Small intestine (tissue), 7 donors: ENCODE data around the gene RAD51B. TPM values are rescaled to one million over a fixed set of nuclear protein-coding genes. Genes with fewer than 3 reads are reported as not detected.

Experiments
- DNase-seq, 2 donors: peaks; one replicate each; pipeline versions ENCODE4 v3.0.0 to v3.0.0-alpha.2; 2013
- FAIRE-seq: peaks from 2 replicates; lab custom pipeline; 2012; peaks lifted over from hg19 to GRCh38; lab: Jason Lieb, UNC
- H3K27ac ChIP-seq, 3 donors: one replicate each; pipeline ENCODE4 v1.5.1; 2013; ENCODE audit warnings: low read length in 2 of 3, mild to moderate bottlenecking in 2 of 3, control low read depth in 1 of 3, inconsistent platforms in 1 of 3, low read depth in 1 of 3, moderate library complexity in 1 of 3
- H3K27me3 ChIP-seq, 3 donors: one replicate each; pipeline ENCODE4 v1.6.1; 2013; ENCODE audit warnings: low read length in 3 of 3, inconsistent platforms in 1 of 3; ENCODE audit not compliant: control insufficient read depth in 3 of 3, insufficient read depth in 3 of 3
- H3K36me3 ChIP-seq, 3 donors: one replicate each; pipeline ENCODE4 v1.6.1; 2013; ENCODE audit warnings: low read length in 3 of 3, inconsistent platforms in 1 of 3, low read depth in 1 of 3, mild to moderate bottlenecking in 1 of 3, moderate library complexity in 1 of 3; ENCODE audit not compliant: control insufficient read depth in 3 of 3, insufficient read depth in 2 of 3
- H3K4me1 ChIP-seq, 3 donors: one replicate each; pipeline ENCODE4 v1.6.1; 2013; ENCODE audit warnings: low read length in 2 of 3, inconsistent platforms in 1 of 3, low read depth in 1 of 3, mild to moderate bottlenecking in 1 of 3, moderate library complexity in 1 of 3; ENCODE audit not compliant: control insufficient read depth in 3 of 3, insufficient read depth in 2 of 3
- H3K4me3 ChIP-seq, 3 donors: one replicate each; pipeline ENCODE4 v1.5.1; 2013; ENCODE audit warnings: low read length in 3 of 3, control low read depth in 1 of 3, inconsistent platforms in 1 of 3, low read depth in 1 of 3, mild to moderate bottlenecking in 1 of 3, moderate library complexity in 1 of 3
- H3K9me3 ChIP-seq, 2 donors: one replicate each; pipeline ENCODE4 v1.6.1; 2013; ENCODE audit warnings: low read depth in 1 of 2, low read length in 1 of 2; ENCODE audit not compliant: control insufficient read depth in 2 of 2, insufficient read depth in 1 of 2
- WGBS, 3 donors: extraction: QIAGEN DNeasy Blood & Tissue Kit; methylation state at CpG; one replicate each; pipeline ENCODE4 v1.1.7; 2013; 5-methylcytosine and 5-hydroxymethylcytosine counted together
- polyA plus RNA-seq, 4 donors: library from polyadenylated mRNA; stranded (reverse) in 3 of 4; unstranded in 1 of 4; fragments of 200-250 nt in 3 of 4; fragments of 120-200 nt in 1 of 4; gene quantifications; one replicate each; pipeline versions ENCODE4 v1.2.1 to v1.2.3, GENCODE V29; 2013
- donor health status: healthy with polysubstance abuse.
- donor health status: control.
- donor health status: control.
- donor health status: Bipolar disorder and iron deficiency.
- donor health status: healthy.

Gene RAD51B
- polyA plus RNA-seq, 4 donors = 1.1 to 9.0 (median 4.1) TPM

DNA sequence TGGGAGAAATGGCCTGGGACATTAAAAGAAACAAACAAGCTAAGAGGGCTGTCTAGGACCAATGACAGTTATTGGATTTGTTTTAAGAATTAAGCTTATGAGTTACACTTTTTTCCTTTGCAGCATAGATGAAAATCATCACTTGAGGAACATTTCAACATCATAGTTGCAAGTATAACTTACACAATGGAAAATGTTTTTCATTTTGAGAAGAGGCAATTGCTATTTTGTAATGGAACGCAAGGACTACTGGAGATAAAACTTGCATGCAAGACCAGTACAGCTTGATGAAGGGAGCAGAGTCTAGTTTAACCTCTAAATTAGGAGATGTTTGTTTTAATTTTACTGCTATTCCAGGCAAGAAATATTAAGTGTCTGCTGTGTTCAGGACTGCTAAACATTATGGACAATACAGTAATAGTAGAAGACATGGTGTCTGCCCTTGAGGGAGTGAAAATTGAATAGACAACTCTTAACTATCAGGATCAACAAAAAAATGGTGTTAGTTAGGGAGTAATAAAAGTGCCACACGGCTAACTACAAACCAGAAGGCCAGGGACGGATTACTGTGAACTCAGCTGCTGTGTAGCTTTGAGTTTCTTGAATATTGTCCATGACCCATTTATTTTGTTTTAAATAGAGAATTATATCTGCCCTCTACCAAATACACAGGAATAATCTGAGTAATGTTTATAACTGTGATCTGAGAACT is 374.5 kb downstream of the RAD51B start:
- 63 to 71% (median 69%) methylated on average over 3 of the region's 3 CpGs for WGBS, 3 donors
- Histone ChIP-seq H3K36me3 (no peaks in the 10 kb centered on the region), H3K9me3 (no peaks in the 10 kb centered on the region), H3K27ac (peak overlapping the region in 2 of 3 donors; percentile 58 to 78), H3K4me3 (no peak overlapping the region), H3K4me1 (peaks cover 3 to 57% (median 10%) of the 10 kb centered on the region in 3 donors), H3K27me3 (no peaks in the 10 kb centered on the region)
- FAIRE-seq = no peak
- no peak for DNase-seq

DNA sequence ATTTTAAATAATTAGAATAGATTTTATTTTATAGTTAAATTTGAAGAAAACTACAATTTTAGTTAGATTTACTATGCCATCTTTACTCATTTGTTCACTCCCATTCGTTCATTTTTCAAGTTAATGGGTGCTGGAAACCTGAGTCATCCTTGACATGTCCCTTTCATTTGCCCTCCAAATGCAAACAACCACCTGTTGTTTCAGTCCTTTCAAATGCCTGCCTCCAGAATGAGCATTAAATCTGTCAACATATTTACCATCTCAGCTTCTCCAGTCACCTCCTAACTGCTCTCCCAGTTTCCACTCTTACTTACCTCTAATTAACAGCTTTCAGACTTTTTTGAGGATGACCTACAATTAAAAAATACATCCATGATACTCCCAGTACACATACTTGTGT is 375.5 kb downstream of the RAD51B start:
- DNase-seq = no peak

DNA sequence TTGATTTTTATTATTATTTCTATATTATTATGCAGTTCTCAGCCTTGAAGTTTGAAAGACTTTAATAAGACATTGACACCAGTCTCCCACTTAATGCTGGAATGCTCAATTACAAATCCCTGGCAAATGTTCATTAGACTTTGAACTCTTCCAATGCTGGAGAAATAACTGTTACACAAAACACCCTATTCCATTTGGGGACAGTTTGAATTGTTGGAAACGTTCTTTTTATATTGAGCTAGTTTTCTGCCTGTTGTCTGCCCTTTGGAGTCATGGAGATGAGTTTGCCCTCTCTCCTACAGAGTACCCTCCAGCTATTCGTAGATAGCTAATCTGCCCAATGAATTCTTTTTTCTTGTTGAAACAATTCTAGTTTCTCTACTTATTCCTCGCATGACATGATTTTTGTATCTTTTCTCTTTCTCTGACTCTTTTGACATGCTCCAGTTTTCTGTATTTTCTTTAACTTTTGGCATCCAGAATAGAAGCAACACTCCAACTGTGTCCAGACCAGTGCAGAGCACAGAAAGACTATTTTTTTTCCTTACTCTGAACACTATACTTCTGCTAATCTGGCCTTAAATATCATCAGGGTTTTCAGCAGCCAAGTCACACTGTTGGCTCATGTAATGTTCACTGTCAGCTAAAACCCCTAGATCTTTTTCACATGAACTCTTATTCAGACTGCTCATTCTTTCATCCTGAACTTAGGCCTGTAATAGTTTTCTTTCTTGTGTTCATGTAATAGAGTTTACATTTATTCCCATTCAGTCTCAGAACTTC is 379.3 kb downstream of the RAD51B start:
- FAIRE-seq = no peak

More for the DNA sequence above, 375.5 kb downstream of the RAD51B start:
- no peak for FAIRE-seq
- H3K27ac ChIP-seq = peak overlapping the region in 1 of 3 donors; percentile 78
- no peak overlapping the region for H3K4me3 ChIP-seq
- no peaks in the 10 kb centered on the region for H3K9me3 ChIP-seq
- peaks cover 4 to 64% (median 17%) of the 10 kb centered on the region in 3 donors for H3K4me1 ChIP-seq
- 16 to 75% (median 42%) methylated on average over 1 of the region's 1 CpG for WGBS, 3 donors
- no peaks in the 10 kb centered on the region for H3K36me3 ChIP-seq
- H3K27me3 ChIP-seq = no peaks in the 10 kb centered on the region

DNA sequence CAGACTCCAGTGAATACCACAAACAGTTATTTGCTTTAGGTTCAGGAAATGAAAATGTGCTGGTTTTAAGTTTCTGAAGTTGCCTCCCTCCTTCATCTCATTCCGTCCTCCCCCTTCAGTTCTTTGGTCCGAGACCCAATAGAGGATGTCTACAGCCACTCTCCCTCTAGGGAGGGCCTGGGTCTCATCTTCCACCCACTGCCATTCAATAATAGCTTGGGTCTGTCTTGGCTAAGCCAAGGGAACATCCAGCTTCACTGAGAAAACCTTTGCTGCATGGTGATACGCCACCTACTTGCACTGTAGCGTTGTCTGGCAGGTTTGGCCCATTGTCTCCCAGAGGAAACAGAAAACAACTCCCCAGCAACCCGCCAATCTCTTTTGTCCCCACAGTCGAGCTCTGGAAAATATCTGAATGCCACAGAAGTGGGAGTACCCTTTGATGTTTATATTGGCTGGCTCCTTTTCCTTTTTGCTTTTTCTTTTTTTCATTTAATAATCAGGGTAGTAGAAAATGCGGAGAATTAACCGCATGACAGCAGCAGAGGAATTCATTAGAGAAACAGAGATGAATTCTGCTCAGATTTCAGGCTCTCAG is 380.1 kb downstream of the RAD51B start:
- Histone ChIP-seq H3K4me3 (no peak overlapping the region), H3K27me3 (no peaks in the 10 kb centered on the region), H3K27ac (peak overlapping the region in 2 of 3 donors; percentile 43 to 49), H3K9me3 (peaks cover 0 to 3% of the 10 kb centered on the region in 2 donors), H3K4me1 (peaks cover 4 to 28% (median 12%) of the 10 kb centered on the region in 3 donors), H3K36me3 (no peaks in the 10 kb centered on the region)
- FAIRE-seq (no peak), DNase-seq (no peak)
- 65 to 89% (median 83%) methylated on average over 8 of the region's 8 CpGs for WGBS, 3 donors

More for the DNA sequence above, 379.3 kb downstream of the RAD51B start:
- DNase-seq = peak in 1 of 2 donors; percentile 51
- Histone ChIP-seq H3K4me3 (no peak overlapping the region), H3K27ac (peak overlapping the region in 1 of 3 donors; percentile 43), H3K27me3 (no peaks in the 10 kb centered on the region), H3K9me3 (peaks cover 0 to 3% of the 10 kb centered on the region in 2 donors), H3K36me3 (no peaks in the 10 kb centered on the region), H3K4me1 (peaks cover 4 to 35% (median 12%) of the 10 kb centered on the region in 3 donors)
- WGBS, 3 donors = 31 to 50% (median 43%) methylated on average over 3 of the region's 3 CpGs

DNA sequence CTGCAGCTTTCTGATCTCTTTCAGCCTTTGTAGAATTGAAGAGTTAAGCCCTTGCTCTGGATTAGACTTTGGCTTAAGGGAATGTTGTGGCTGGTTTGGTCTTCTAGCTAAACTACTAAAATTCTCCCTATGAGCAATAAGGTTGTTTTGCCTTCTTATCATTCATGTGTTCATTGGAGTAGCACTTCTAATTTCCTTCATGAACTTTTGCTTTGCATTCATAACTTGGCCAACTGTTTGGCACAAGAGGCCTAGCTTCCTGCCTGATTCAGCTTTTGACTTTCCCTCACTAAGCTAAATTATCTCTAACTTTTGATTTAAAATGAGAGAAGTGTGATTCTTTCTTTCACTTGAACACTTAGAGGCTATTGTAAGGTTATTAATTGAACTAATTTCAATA is 384.3 kb downstream of the RAD51B start:
- Histone ChIP-seq H3K27me3 (no peaks in the 10 kb centered on the region), H3K27ac (no peak overlapping the region), H3K36me3 (no peaks in the 10 kb centered on the region), H3K4me3 (no peak overlapping the region), H3K4me1 (peaks cover 2 to 12% (median 9%) of the 10 kb centered on the region in 3 donors), H3K9me3 (peaks cover 0 to 3% of the 10 kb centered on the region in 2 donors)
- FAIRE-seq (no peak), DNase-seq (no peak)

DNA sequence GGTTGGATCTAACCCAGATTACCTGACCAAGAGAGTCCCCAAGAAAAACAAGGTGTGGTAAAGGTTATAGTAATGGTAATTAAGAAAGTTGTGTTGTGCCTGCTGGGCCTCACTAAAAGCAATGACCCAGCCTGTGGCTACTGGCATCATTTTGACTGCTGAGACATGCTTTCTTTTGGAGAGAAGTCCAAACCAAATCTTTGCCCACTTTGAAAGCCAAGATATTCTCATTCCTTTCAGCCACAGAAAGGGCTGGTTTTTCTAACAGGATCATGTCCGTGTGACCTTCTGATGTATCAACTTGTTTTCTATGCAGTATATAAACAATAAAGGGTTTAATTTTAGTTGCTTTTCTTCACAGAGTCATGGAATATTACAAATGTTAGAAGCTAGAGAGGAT is 388.6 kb downstream of the RAD51B start:
- Histone ChIP-seq H3K36me3 (no peaks in the 10 kb centered on the region), H3K4me1 (peaks cover 0 to 15% (median 9%) of the 10 kb centered on the region in 3 donors), H3K27me3 (no peaks in the 10 kb centered on the region), H3K4me3 (no peak overlapping the region), H3K9me3 (peaks cover 0 to 3% of the 10 kb centered on the region in 2 donors), H3K27ac (peak overlapping the region in 1 of 3 donors; percentile 12)
- WGBS, 3 donors = 70 to 94% (median 81%) methylated on average over 1 of the region's 1 CpG
- DNase-seq (no peak), FAIRE-seq (no peak)

DNA sequence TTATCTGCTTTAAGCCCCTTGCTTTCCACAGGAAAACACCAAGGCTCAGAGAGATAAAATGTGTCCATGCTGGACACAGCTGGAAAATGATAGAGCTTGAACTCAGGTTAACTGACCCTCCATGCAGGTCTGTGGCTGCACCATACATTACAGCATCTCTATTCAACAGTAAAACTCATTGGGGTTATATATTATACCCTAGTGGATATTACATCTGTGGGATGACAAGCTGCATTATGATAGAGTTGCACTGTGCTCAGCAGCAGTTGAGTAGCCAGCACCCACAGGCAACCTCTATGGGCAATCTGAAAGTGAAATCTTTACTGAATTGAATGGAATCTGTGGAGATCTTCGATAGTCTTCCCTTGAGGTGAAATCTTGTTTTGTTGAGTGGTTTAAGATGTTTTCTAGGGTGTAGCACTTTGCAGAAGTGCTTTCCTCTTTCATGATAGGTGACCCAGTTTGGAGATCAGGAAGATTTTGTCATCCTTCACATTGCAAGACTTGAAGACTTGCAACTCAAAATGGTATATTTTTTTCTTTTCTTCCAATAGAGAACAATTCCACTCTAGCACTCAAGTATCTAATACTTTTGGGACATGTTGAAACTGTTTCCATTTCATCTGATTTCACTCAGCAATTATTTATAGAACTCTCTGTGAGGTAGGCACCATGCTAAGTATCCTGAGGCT is 389.2 kb downstream of the RAD51B start:
- FAIRE-seq = no peak
- Histone ChIP-seq H3K9me3 (no peaks in the 10 kb centered on the region), H3K27me3 (no peaks in the 10 kb centered on the region), H3K4me1 (peaks cover 0 to 15% (median 9%) of the 10 kb centered on the region in 3 donors), H3K36me3 (no peaks in the 10 kb centered on the region), H3K4me3 (no peak overlapping the region), H3K27ac (peak overlapping the region in 1 of 3 donors; percentile 70)
- no peak for DNase-seq
- 69 to 73% (median 71%) methylated on average over 1 of the region's 1 CpG for WGBS, 3 donors
